Measurements from ENCODE around the gene MT1A.
"Not testable (repeated sequence)": the region's sequence is repeated elsewhere in the genome, so short reads cannot be mapped to it uniquely, and the experiment has no call there.

MT1A gene

GRCh38 chr16:56610609-56611111 lies 27.8 kb upstream of the MT1A start:
- no peak for DNase-seq

- DNase-seq, result no peak
Measured at GRCh38 chr16:56611281-56611833, 27.1 kb upstream of the MT1A start.

- DNase-seq, result no peak
Measured at GRCh38 chr16:56613706-56614105, 24.8 kb upstream of the MT1A start.

GRCh38 chr16:56614549-56614991 lies 23.9 kb upstream of the MT1A start:
- DNase-seq, result no peak

- DNase-seq, result no peak
Measured at GRCh38 chr16:56615353-56615752, 23.1 kb upstream of the MT1A start.

- DNase-seq, result no peak
Measured at GRCh38 chr16:56616608-56617211, 21.8 kb upstream of the MT1A start.

GRCh38 chr16:56617212-56618085 lies 21.0 kb upstream of the MT1A start:
- no peak for DNase-seq

GRCh38 chr16:56618138-56618537 lies 20.3 kb upstream of the MT1A start:
- no peak for DNase-seq

GRCh38 chr16:56620339-56620897 lies 18.0 kb upstream of the MT1A start:
- DNase-seq, result no peak

- not testable (repeated sequence) for DNase-seq
Measured at GRCh38 chr16:56621665-56622445, 16.6 kb upstream of the MT1A start.

- DNase-seq, result not testable (repeated sequence)
Measured at GRCh38 chr16:56623184-56623583, 15.3 kb upstream of the MT1A start.

- DNase-seq, result no peak
Measured at GRCh38 chr16:56623637-56624036, 14.8 kb upstream of the MT1A start.

GRCh38 chr16:56625140-56625942 lies 13.1 kb upstream of the MT1A start, which contains the start of gene MT1E:
TSS of gene MT1E (plus strand) at chr16:56625781. CDS start at chr16:56625852, 71 bp downstream.
- no peak for DNase-seq

GRCh38 chr16:56625943-56626654 lies 12.4 kb upstream of the MT1A start:
- DNase-seq, result no peak

- no peak for DNase-seq
Measured at GRCh38 chr16:56626685-56627084, 11.8 kb upstream of the MT1A start.

- DNase-seq, result no peak
Measured at GRCh38 chr16:56628486-56629350, 9.7 kb upstream of the MT1A start.

GRCh38 chr16:56629531-56629930 lies 8.9 kb upstream of the MT1A start:
- DNase-seq, result no peak

- no peak for DNase-seq
Measured at GRCh38 chr16:56630134-56630533, 8.3 kb upstream of the MT1A start.

GRCh38 chr16:56631197-56631596 lies 7.3 kb upstream of the MT1A start:
- DNase-seq, result no peak

GRCh38 chr16:56631832-56632155 lies 6.7 kb upstream of the MT1A start:
- DNase-seq, result no peak
